MM.1S (cell line): ENCODE results near the gene RABGAP1L.

Experiments
- DNase-seq: peaks from one replicate; pipeline ENCODE4 v3.0.0-alpha.2; 2015
- H2AFZ ChIP-seq: fragments of 300-600 bp; sonication (generic); 2 replicates; pipeline ENCODE4 v1.6.0; 2016; ENCODE audit warnings: antibody characterized with exemption, low read length
- H3F3A ChIP-seq: fragments of 300-600 bp; sonication (generic); 2 replicates; pipeline ENCODE4 v1.6.1; 2016; ENCODE audit warnings: mild to moderate bottlenecking, antibody characterized with exemption, low read length, moderate library complexity, mixed read lengths; ENCODE audit not compliant: insufficient read depth
- H3K27ac ChIP-seq: fragments of 300-600 bp; sonication (generic); 2 replicates; pipeline ENCODE4 v1.5.1; 2016; ENCODE audit warnings: mild to moderate bottlenecking, low read length
- H3K27me3 ChIP-seq: fragments of 300-600 bp; sonication (generic); replicated peaks from 2 replicates; pipeline ENCODE4 v1.6.0; 2016; ENCODE audit warnings: low read length; ENCODE audit not compliant: insufficient read depth
- H3K36me3 ChIP-seq: fragments of 300-600 bp; sonication (generic); replicated peaks from 2 replicates; pipeline ENCODE4 v1.6.1; 2016; ENCODE audit warnings: mild to moderate bottlenecking, low read length, mixed read lengths; ENCODE audit not compliant: insufficient read depth
- H3K4me1 ChIP-seq: fragments of 300-600 bp; sonication (generic); 2 replicates; pipeline ENCODE4 v1.6.1; 2016; ENCODE audit warnings: low read length, mixed read lengths
- H3K4me2 ChIP-seq: fragments of 300-600 bp; sonication (generic); 2 replicates; pipeline ENCODE4 v1.6.0; 2016; ENCODE audit warnings: low read depth, low read length
- H3K4me3 ChIP-seq: fragments of 300-600 bp; sonication (generic); 2 replicates; pipeline ENCODE4 v1.5.1; 2016; ENCODE audit warnings: low read length, mixed read lengths
- H3K79me2 ChIP-seq: fragments of 300-600 bp; sonication (generic); 2 replicates; pipeline ENCODE4 v1.6.1; 2016; ENCODE audit warnings: mixed run types, low read length, mixed read lengths
- H3K9ac ChIP-seq: fragments of 300-600 bp; sonication (generic); 2 replicates; pipeline ENCODE4 v1.6.1; 2016; ENCODE audit warnings: low read length, mixed read lengths
- H3K9me2 ChIP-seq: fragments of 300-600 bp; sonication (generic); replicated peaks from 2 replicates; pipeline ENCODE4 v1.6.1; 2016; ENCODE audit warnings: mild to moderate bottlenecking, low read length, mixed read lengths; ENCODE audit not compliant: insufficient read depth
- H3K9me3 ChIP-seq: fragments of 300-600 bp; sonication (generic); replicated peaks from 2 replicates; pipeline ENCODE4 v1.6.1; 2016; ENCODE audit warnings: mild to moderate bottlenecking, low read length, mixed read lengths; ENCODE audit not compliant: insufficient read depth
- H4K20me1 ChIP-seq: fragments of 300-600 bp; sonication (generic); 2 replicates; pipeline ENCODE4 v1.6.1; 2016; ENCODE audit warnings: mild to moderate bottlenecking, low read length, moderate library complexity, mixed read lengths; ENCODE audit not compliant: insufficient read depth
- EZH2 ChIP-seq: fragments of 300-600 bp; sonication (generic); optimal IDR thresholded peaks from 2 replicates; pipeline ENCODE3; 2017; ENCODE audit warnings: low read depth, mild to moderate bottlenecking, antibody characterized with exemption, low read length, mixed read lengths
- EZH2phosphoT487 ChIP-seq: fragments of 300-600 bp; sonication (generic); IDR thresholded peaks from 2 replicates; pipeline ENCODE4 v1.6.1; 2018; ENCODE audit warnings: antibody characterized with exemption, low read length
- TF ChIP-seq, protein P1 (sequence below): fragments of 300-600 bp; sonication (generic); IDR thresholded peaks from 2 replicates; pipeline ENCODE4 v1.5.1; 2016; ENCODE audit warnings: antibody characterized with exemption, low read length, mixed read lengths

Gene RABGAP1L

DNA sequence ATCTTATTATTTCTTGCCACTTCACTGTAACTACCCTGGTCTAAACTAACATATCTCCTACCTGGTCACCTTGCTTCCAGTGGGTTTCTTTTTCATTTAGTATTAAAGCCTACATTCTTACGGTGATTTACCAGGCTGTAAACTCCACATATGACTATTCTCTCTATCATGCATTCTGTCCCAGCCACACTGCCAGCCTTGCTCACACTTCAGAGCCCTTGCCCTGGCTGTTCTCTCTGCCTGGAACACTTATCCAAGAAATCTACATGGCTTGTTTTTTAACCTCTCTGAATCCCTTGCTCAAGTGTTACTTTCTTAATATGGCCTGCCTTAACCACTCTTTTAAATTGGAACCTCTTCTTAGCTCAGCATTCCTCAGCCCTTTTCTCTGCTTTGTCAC lies 501.2 kb downstream of the RABGAP1L start:
- no peak overlapping the region for H3K9ac ChIP-seq
- no peak overlapping the region for H3K4me3 ChIP-seq
- H3K27me3 ChIP-seq, result no peaks in the 10 kb centered on the region
- H4K20me1 ChIP-seq, result no peaks in the 10 kb centered on the region
- H3K36me3 ChIP-seq, result no peaks in the 10 kb centered on the region
- TF ChIP-seq, protein P1, sequence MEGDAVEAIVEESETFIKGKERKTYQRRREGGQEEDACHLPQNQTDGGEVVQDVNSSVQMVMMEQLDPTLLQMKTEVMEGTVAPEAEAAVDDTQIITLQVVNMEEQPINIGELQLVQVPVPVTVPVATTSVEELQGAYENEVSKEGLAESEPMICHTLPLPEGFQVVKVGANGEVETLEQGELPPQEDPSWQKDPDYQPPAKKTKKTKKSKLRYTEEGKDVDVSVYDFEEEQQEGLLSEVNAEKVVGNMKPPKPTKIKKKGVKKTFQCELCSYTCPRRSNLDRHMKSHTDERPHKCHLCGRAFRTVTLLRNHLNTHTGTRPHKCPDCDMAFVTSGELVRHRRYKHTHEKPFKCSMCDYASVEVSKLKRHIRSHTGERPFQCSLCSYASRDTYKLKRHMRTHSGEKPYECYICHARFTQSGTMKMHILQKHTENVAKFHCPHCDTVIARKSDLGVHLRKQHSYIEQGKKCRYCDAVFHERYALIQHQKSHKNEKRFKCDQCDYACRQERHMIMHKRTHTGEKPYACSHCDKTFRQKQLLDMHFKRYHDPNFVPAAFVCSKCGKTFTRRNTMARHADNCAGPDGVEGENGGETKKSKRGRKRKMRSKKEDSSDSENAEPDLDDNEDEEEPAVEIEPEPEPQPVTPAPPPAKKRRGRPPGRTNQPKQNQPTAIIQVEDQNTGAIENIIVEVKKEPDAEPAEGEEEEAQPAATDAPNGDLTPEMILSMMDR, result no peak
- TF ChIP-seq EZH2, result no peak
- H2AFZ ChIP-seq, result no peak overlapping the region
- no peak overlapping the region for H3K27ac ChIP-seq
- H3K79me2 ChIP-seq, result no peaks in the 10 kb centered on the region
- H3K4me1 ChIP-seq, result no peaks in the 10 kb centered on the region
- no peaks in the 10 kb centered on the region for H3K9me3 ChIP-seq
- DNase-seq, result no peak
- no peak overlapping the region for H3K4me2 ChIP-seq
- no peaks in the 10 kb centered on the region for H3K9me2 ChIP-seq
- no peaks in the 10 kb centered on the region for H3F3A ChIP-seq

DNA sequence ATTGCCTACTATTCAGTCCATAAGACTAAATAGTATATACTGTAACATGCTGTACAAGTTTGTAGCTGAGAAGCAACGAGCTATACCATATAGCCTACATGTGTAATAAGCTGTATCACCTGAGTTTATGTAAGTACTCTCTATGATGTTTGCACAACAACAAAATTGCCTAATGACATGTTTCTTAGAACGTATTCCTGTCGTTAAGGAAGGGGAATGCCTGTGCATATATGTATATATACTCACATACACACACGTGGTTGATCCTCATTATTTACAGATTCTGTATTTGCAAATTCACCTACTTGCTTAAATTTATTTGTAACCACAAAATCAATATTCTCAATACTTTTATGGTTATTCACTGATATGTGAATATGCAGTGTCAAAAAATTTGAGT lies 504.0 kb downstream of the RABGAP1L start:
- Histone ChIP-seq H3K9ac (no peak overlapping the region), H2AFZ (no peak overlapping the region), H3K27me3 (no peaks in the 10 kb centered on the region), H3K4me1 (no peaks in the 10 kb centered on the region), H4K20me1 (no peaks in the 10 kb centered on the region), H3K4me3 (no peak overlapping the region), H3K9me3 (no peaks in the 10 kb centered on the region), H3F3A (no peaks in the 10 kb centered on the region), H3K79me2 (no peaks in the 10 kb centered on the region), H3K36me3 (no peaks in the 10 kb centered on the region), H3K27ac (no peak overlapping the region), H3K9me2 (no peaks in the 10 kb centered on the region), H3K4me2 (no peak overlapping the region)
- DNase-seq, result no peak
- no peak for TF ChIP-seq EZH2phosphoT487
- TF ChIP-seq, protein P1, result no peak
- no peak for TF ChIP-seq EZH2

DNA sequence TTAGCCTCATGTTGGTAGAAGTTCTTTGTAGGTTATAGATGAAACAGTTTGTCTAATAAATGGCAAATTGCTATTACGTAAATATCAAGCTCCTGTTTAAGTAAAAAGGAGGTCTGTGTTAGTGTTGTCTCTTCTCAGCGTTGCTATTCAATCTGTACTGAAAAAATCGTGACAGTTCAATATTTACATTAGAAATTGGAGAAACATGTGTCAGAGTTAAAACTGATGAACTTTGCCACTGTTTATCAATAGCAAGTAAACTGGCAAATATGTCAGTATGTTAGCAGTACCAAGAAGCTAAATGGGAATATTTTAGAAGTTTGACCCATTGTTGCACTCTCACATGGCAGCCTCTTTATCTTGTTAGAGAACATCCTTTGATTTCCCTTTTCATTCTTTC lies 506.9 kb downstream of the RABGAP1L start:
- Histone ChIP-seq H2AFZ (no peak overlapping the region), H3K27ac (no peak overlapping the region), H3K9me3 (no peaks in the 10 kb centered on the region), H3K4me1 (no peaks in the 10 kb centered on the region), H3F3A (no peaks in the 10 kb centered on the region), H3K9ac (no peak overlapping the region), H3K4me2 (no peak overlapping the region), H3K36me3 (no peaks in the 10 kb centered on the region), H3K27me3 (no peaks in the 10 kb centered on the region), H4K20me1 (no peaks in the 10 kb centered on the region), H3K9me2 (no peaks in the 10 kb centered on the region), H3K79me2 (no peaks in the 10 kb centered on the region), H3K4me3 (no peak overlapping the region)
- DNase-seq, result no peak
- TF ChIP-seq, protein P1, result no peak
- TF ChIP-seq EZH2phosphoT487, result no peak
- no peak for TF ChIP-seq EZH2
